Activated CD4-positive, CD25-positive, alpha-beta regulatory T cell treated with anti-CD3 and anti-CD28 coated beads, Interleukin-2, amount 50 U/mL, for 24 hours (primary cell): ENCODE measurements around the gene PNPLA5.

ENCODE experiments used
- ATAC-seq, 2 donors: fragments of 150-1000 bp; cut with Tn5 transposase; one replicate each; pipeline ENCODE4 v1.10.0; 2021; ENCODE audit warnings: mild to moderate bottlenecking in 1 of 2, moderate library complexity in 1 of 2

Gene PNPLA5

GRCh38 chr22:43853328-43853931 is 38.4 kb downstream of the PNPLA5 start:
- ATAC-seq, result no peak

- ATAC-seq, result no peak
Measured at GRCh38 chr22:43852573-43853327, 39.1 kb downstream of the PNPLA5 start.

GRCh38 chr22:43851979-43852307 is 39.9 kb downstream of the PNPLA5 start:
- ATAC-seq, result no peak

- ATAC-seq, result no peak
Measured at GRCh38 chr22:43851058-43851978, 40.5 kb downstream of the PNPLA5 start.

- no peak for ATAC-seq
Measured at GRCh38 chr22:43850529-43850928, 41.3 kb downstream of the PNPLA5 start.

GRCh38 chr22:43849731-43850130 is 42.1 kb downstream of the PNPLA5 start:
- no peak for ATAC-seq

GRCh38 chr22:43848366-43849171 is 43.2 kb downstream of the PNPLA5 start:
- no peak for ATAC-seq

GRCh38 chr22:43847376-43848289 is 44.2 kb downstream of the PNPLA5 start:
- ATAC-seq, result no peak

- no peak for ATAC-seq
Measured at GRCh38 chr22:43846966-43847365, 44.8 kb downstream of the PNPLA5 start.

GRCh38 chr22:43845981-43846380 is 45.8 kb downstream of the PNPLA5 start:
- no peak for ATAC-seq

GRCh38 chr22:43844560-43845545 is 47.0 kb downstream of the PNPLA5 start:
- ATAC-seq, result no peak

- no peak for ATAC-seq
Measured at GRCh38 chr22:43843783-43844530, 47.9 kb downstream of the PNPLA5 start.

GRCh38 chr22:43841742-43842141 is 50.1 kb downstream of the PNPLA5 start:
- ATAC-seq, result no peak

- ATAC-seq, result no peak
Measured at GRCh38 chr22:43840851-43841250, 51.0 kb downstream of the PNPLA5 start.

GRCh38 chr22:43840431-43840830 is 51.4 kb downstream of the PNPLA5 start:
- no peak for ATAC-seq

GRCh38 chr22:43839781-43840180 is 52.0 kb downstream of the PNPLA5 start:
- no peak for ATAC-seq

- ATAC-seq, result no peak
Measured at GRCh38 chr22:43838571-43839307, 53.1 kb downstream of the PNPLA5 start.

- ATAC-seq, result no peak
Measured at GRCh38 chr22:43838161-43838560, 53.7 kb downstream of the PNPLA5 start.

GRCh38 chr22:43837666-43838065 is 54.1 kb downstream of the PNPLA5 start:
- no peak for ATAC-seq
